Liver (tissue), 9 donors: ENCODE data around the gene THAP10. TPM values are rescaled to one million over a fixed set of nuclear protein-coding genes. Genes with fewer than 3 reads are reported as not detected.

Experiments used
- DNase-seq: peaks from one replicate; pipeline ENCODE4 v3.0.0-alpha.2; 2017; ENCODE audit warnings: low spot score
- H3K27ac ChIP-seq, 2 donors: one replicate each; pipeline ENCODE4 v1.7.0; 2013; ENCODE audit warnings: inconsistent platforms in 2 of 2, low read length in 2 of 2, control low read depth in 1 of 2, low read depth in 1 of 2, mild to moderate bottlenecking in 1 of 2
- H3K27me3 ChIP-seq, 4 donors: one replicate each; pipeline versions ENCODE4 v1.6.1 to v1.7.0; 2013; ENCODE audit warnings: low read length in 3 of 4, inconsistent platforms in 1 of 4, mild to moderate bottlenecking in 1 of 4, moderate library complexity in 1 of 4; ENCODE audit not compliant: control insufficient read depth in 4 of 4, insufficient read depth in 4 of 4
- H3K36me3 ChIP-seq, 4 donors: one replicate each; pipeline versions ENCODE4 v1.6.1 to v1.7.0; 2013; ENCODE audit warnings: low read length in 3 of 4, mild to moderate bottlenecking in 3 of 4, low read depth in 1 of 4, moderate library complexity in 1 of 4; ENCODE audit not compliant: control insufficient read depth in 4 of 4, insufficient read depth in 3 of 4
- H3K4me1 ChIP-seq, 4 donors: one replicate each; pipeline versions ENCODE4 v1.6.1 to v1.7.0; 2013; ENCODE audit warnings: low read length in 3 of 4, mild to moderate bottlenecking in 3 of 4, moderate library complexity in 1 of 4; ENCODE audit not compliant: control insufficient read depth in 4 of 4, insufficient read depth in 4 of 4
- H3K4me3 ChIP-seq, 3 donors: one replicate each; pipeline versions ENCODE4 v1.6.1 to v1.7.0; 2013; ENCODE audit warnings: low read length in 3 of 3, control low read depth in 1 of 3, low read depth in 1 of 3, mild to moderate bottlenecking in 1 of 3
- H3K9ac ChIP-seq, 2 donors: one replicate each; pipeline ENCODE4 v1.7.0; 2013; ENCODE audit warnings: low read length in 2 of 2, mild to moderate bottlenecking in 2 of 2, moderate library complexity in 2 of 2, control low read depth in 1 of 2, low read depth in 1 of 2
- H3K9me3 ChIP-seq, 4 donors: one replicate each; pipeline versions ENCODE4 v1.6.1 to v1.7.0; 2013; ENCODE audit warnings: low read length in 3 of 4; ENCODE audit not compliant: control insufficient read depth in 4 of 4
- ATF3 ChIP-seq: IDR thresholded peaks from 2 replicates; pipeline ENCODE4 v1.6.1; 2016; ENCODE audit warnings: antibody characterized with exemption
- CTCF ChIP-seq: fragments of 150-350 bp; IDR thresholded peaks from 2 replicates; pipeline ENCODE4 v1.5.1; 2017; ENCODE audit warnings: improper control_type of control experiment, low read depth, low read length; ENCODE audit not compliant: missing input control
- EGR1 ChIP-seq, 2 donors: IDR thresholded peaks; 2 replicates each; pipeline ENCODE4 v1.6.1; 2016 to 2018; ENCODE audit warnings: antibody characterized with exemption in 2 of 2, low read depth in 2 of 2
- FOXA1 ChIP-seq: IDR thresholded peaks from 2 replicates; pipeline ENCODE4 v1.6.1; 2016; ENCODE audit warnings: antibody characterized with exemption
- FOXA2 ChIP-seq: IDR thresholded peaks from 2 replicates; pipeline ENCODE4 v1.6.1; 2016; ENCODE audit warnings: antibody characterized with exemption
- GABPA ChIP-seq, 2 donors: IDR thresholded peaks in 1 of 2; conservative IDR thresholded peaks in 1 of 2; 2 replicates each; pipeline ENCODE4 v1.6.1; 2016; ENCODE audit warnings: antibody characterized with exemption in 2 of 2, mild to moderate bottlenecking in 1 of 2, moderate library complexity in 1 of 2
- HNF4A ChIP-seq, 2 donors: conservative IDR thresholded peaks; 2 replicates each; pipeline ENCODE4 v1.6.1; 2016; ENCODE audit warnings: antibody characterized with exemption in 2 of 2, mild to moderate bottlenecking in 2 of 2
- HNF4G ChIP-seq: IDR thresholded peaks from 2 replicates; pipeline ENCODE4 v1.6.1; 2016; ENCODE audit warnings: antibody characterized with exemption
- JUND ChIP-seq, 2 donors: IDR thresholded peaks; 2 replicates each; pipeline ENCODE4 v1.6.1; 2016; ENCODE audit warnings: antibody characterized with exemption in 2 of 2
- MAX ChIP-seq: IDR thresholded peaks from 2 replicates; pipeline ENCODE4 v1.6.1; 2016; ENCODE audit warnings: antibody characterized with exemption
- REST ChIP-seq: IDR thresholded peaks from 2 replicates; pipeline ENCODE4 v1.6.1; 2016; ENCODE audit warnings: antibody characterized with exemption, mild to moderate bottlenecking
- SP1 ChIP-seq: IDR thresholded peaks from 2 replicates; pipeline ENCODE4 v1.6.1; 2018; ENCODE audit warnings: antibody characterized with exemption, mild to moderate bottlenecking
- TAF1 ChIP-seq: conservative IDR thresholded peaks from 2 replicates; pipeline ENCODE4 v1.6.1; 2016; ENCODE audit warnings: antibody characterized with exemption, mild to moderate bottlenecking
- YY1 ChIP-seq: IDR thresholded peaks from 2 replicates; pipeline ENCODE4 v1.6.1; 2016; ENCODE audit warnings: antibody characterized with exemption, mild to moderate bottlenecking
- WGBS: extraction: QIAGEN DNeasy Blood & Tissue Kit; methylation state at CpG from one replicate; pipeline ENCODE4 v1.1.7; 2013; 5-methylcytosine and 5-hydroxymethylcytosine counted together
- polyA plus RNA-seq, 2 donors: library from polyadenylated mRNA; stranded (reverse) in 1 of 2; unstranded in 1 of 2; fragments of 200-250 nt in 1 of 2; fragments of >200 nt in 1 of 2; fragmentation: Nextera tagmentation in 1 of 2; extraction: Ambion mirVana in 1 of 2; gene quantifications; one replicate each; pipeline versions ENCODE4 v1.2.1 to v1.2.3, GENCODE V29; 2013 to 2015
- total RNA-seq, 2 donors: library from RNA; depleted of rRNA; stranded (reverse); fragments of >200 nt; gene quantifications; one replicate each; pipeline ENCODE4 v1.2.3, GENCODE V29; 2014
- donor health status: healthy.
- donor health status: healthy.
- donor health status: healthy.
- donor health status: healthy.
- donor health status: healthy.

THAP10 gene
- total and polyA plus RNA-seq, 4 donors = 0.42 to 0.87 (median 0.73) TPM

- no peaks in the 10 kb centered on the region for H3K36me3 ChIP-seq
- H3K4me3 ChIP-seq = no peak overlapping the region
- 97% methylated on average over 20 of the region's 20 CpGs for WGBS
- H3K9me3 ChIP-seq = no peaks in the 10 kb centered on the region
- no peaks in the 10 kb centered on the region for H3K27me3 ChIP-seq
- H3K9ac ChIP-seq = no peak overlapping the region
- peaks cover 0 to 25% (median 18%) of the 10 kb centered on the region in 4 donors for H3K4me1 ChIP-seq
- no peak overlapping the region for H3K27ac ChIP-seq
- DNase-seq = no peak
- no peak for TF ChIP-seq YY1
- TF ChIP-seq HNF4G = no peak
- no peak for TF ChIP-seq GABPA (IDR thresholded peaks at IDR 0.05 in 1 of 2, conservative IDR thresholded peaks at IDR 0.05 in 1 of 2)
- no peak for TF ChIP-seq MAX
- TF ChIP-seq ATF3 = no peak
- no peak for TF ChIP-seq REST
- TF ChIP-seq FOXA1 = no peak
- TF ChIP-seq CTCF = no peak
- no peak for TF ChIP-seq EGR1 (IDR thresholded peaks at IDR 0.05; ENCODE audit: low read depth in 2 of 2)
- TF ChIP-seq FOXA2 = no peak
- no peak for TF ChIP-seq JUND (IDR thresholded peaks at IDR 0.05)
- no peak for TF ChIP-seq HNF4A (conservative IDR thresholded peaks at IDR 0.05)
- TF ChIP-seq SP1 = no peak
- TF ChIP-seq TAF1 = no peak
Observed at GRCh38 chr15:70832176-70832575, 60.1 kb downstream of the THAP10 start.

Other genes starting within 250 kb of the THAP10 start
- gene UACA, start 128.9 kb downstream of the THAP10 start, total RNA-seq = 10 to 100 TPM in 1 of 2 donors, 1 to 10 TPM in 1; 7.6 to 16.0 TPM
- gene UACA, start 128.9 kb downstream of the THAP10 start, polyA plus RNA-seq = 10 to 100 TPM in 1 of 2 donors, 1 to 10 TPM in 1; 3.9 to 12.5 TPM
- gene LARP6, start 38.3 kb downstream of the THAP10 start, total RNA-seq = 1 to 10 TPM in 1 of 2 donors, under 1 TPM in 1; 0.89 to 1.2 TPM
- gene LARP6, start 38.3 kb downstream of the THAP10 start, polyA plus RNA-seq = 1 to 10 TPM; 1.8 to 2.9 TPM
- gene LRRC49, start 393 bp upstream of the THAP10 start, total RNA-seq = 1 to 10 TPM in 1 of 2 donors, under 1 TPM in 1; 0.33 to 1.1 TPM
- gene LRRC49, start 393 bp upstream of the THAP10 start, polyA plus RNA-seq = under 1 TPM; 0.20 to 0.29 TPM
- 10 to 100 TPM in 1 of 2 donors, under 1 TPM in 1; 0.23 to 11.5 TPM for gene THSD4, start 223.0 kb upstream of the THAP10 start, total RNA-seq
- gene THSD4, start 223.0 kb upstream of the THAP10 start, polyA plus RNA-seq = 1 to 10 TPM; 1.3 to 2.5 TPM